HG03045 (cell line): ENCODE results near the gene ATG7.

Source experiments
- ATAC-seq: cut with Tn5 transposase; IDR thresholded peaks from one replicate; pipeline ENCODE4 v1.9.1; 2021; ENCODE audit warnings: mild to moderate bottlenecking, moderate library complexity; ENCODE audit not compliant: unreplicated experiment

Gene ATG7

GRCh38 chr3:11546657-11547302, 274.6 kb downstream of the ATG7 start:
- ATAC-seq: no peak

GRCh38 chr3:11547498-11547897, 275.3 kb downstream of the ATG7 start:
- ATAC-seq: no peak

DNA sequence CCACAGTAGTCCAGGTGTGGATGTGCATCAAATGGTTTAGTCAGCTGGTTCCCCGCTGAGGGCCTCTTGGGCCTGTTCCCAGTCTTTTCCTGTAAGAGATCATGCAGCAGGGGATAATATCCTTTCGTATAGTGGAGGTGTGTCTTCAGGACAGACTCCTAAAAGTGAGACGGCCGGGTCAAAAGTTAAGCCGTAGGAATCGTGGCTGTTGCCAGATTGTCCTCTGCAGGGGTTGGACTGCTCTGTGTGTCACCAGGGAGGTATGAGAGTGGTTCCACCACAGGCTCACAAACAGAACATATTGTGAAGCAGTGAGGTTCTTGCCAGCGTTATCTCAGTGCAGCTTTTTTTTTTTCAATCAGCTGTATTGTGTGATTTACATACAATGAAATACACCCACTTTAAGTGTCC, 276.5 kb downstream of the ATG7 start:
- no peak for ATAC-seq

DNA sequence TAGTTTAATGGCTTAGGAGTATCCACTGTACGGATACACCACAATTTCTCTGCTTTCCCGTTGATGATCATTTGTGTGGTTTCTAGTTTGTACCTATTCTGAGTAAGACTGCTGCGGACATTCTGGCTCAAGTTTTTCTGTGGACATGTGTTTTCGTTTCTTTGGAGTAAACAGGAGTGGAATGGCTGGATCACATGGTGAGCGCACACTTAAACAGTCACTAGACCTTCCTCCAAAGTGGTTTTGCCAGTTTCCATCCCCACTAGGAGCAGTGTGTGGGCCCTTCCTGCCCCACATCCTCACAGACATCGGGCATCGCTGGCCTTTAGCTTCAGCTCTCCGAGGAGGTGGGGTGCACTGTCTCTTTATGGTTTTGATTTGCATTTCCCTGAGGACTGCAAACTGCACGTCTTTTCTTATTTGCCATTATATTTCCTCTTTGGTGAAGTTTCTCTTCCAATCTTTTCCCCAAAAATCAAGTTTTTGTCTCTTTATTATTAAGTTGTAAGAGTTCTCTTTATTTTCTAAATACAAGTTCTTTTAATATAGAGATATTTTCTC, 277.5 kb downstream of the ATG7 start:
- ATAC-seq: no peak

DNA sequence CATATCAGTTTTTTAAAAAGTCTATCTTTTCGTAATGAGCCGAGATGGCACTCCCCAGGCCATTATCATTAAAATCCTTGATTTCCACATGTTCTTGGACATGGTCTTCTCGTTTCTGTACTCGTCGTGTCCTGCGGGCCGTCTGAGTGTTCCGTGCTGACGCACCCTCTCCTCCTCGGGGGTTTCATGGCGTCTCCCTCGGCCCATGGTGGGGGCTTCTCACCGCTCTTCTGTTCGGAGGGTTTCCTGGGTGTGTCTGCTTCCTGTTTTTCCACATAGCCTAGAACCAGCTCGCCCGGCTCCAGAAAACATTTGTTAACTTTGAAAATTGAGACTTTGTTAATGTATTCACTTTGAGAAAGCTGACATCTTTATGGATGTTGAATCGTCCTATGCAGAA, 278.8 kb downstream of the ATG7 start:
- no peak for ATAC-seq

- ATAC-seq: no peak
Measured at GRCh38 chr3:11552289-11553264, 280.4 kb downstream of the ATG7 start.

DNA sequence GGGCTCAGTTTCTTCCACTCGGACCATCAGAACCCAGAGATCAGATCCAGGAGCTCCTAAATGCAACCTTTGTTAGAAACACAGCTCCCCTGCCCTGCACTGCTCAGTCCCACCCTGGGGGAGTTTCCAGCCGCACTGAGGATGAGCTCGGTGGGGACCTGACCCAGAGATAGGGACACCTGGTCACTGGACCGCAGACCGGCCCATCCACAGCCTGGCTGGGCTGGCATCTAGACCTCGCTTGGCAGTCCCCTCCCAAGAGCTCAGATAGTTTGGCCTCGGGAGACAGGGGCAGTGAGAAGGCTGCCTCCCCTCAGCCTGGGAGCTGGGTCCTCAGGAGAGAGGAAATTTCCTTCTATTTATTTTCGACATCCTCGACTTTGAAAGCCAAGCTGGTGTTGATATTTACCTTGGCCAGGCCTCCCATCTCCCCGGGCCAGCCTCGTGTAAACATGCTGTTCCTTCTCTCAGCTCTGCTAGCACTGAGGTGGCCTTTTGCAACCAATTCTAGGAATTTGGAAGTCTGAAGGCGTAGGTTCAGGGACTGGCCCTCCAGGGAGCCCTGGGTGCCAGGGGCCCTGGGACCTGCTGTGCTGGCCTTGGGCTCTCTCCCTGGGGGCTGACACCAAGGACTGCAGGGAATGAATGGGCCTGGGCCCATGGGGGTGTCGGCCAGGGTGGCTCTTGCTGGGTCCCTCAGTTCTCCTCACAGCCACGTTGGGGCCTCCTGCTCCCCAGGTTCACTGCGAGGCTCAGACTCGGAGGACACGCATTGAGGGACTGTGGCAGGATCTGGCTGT, 281.4 kb downstream of the ATG7 start:
- no peak for ATAC-seq

- no peak for ATAC-seq
Measured at GRCh38 chr3:11554236-11554610, 282.0 kb downstream of the ATG7 start.

DNA sequence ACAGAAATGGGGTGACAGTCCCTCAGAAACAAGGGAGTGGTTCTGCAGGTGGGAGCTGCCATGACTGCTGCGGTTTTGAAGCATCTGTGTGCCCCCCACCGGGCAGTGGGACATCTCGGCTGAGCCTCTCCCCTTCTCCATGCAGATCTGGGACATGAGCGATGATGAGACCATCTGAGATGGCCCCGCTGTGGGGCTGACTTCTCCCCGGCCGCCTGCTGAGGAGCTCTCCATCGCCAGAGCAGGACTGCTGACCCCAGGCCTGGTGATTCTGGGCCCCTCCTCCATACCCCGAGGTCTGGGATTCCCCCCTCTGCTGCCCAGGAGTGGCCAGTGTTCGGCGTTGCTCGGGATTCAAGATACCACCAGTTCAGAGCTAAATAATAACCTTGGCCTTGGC, 282.5 kb downstream of the ATG7 start:
- ATAC-seq: no peak

- no peak for ATAC-seq
Measured at GRCh38 chr3:11555211-11555782, 283.1 kb downstream of the ATG7 start.

- ATAC-seq: no peak
Measured at GRCh38 chr3:11555881-11556633, 283.9 kb downstream of the ATG7 start.

DNA sequence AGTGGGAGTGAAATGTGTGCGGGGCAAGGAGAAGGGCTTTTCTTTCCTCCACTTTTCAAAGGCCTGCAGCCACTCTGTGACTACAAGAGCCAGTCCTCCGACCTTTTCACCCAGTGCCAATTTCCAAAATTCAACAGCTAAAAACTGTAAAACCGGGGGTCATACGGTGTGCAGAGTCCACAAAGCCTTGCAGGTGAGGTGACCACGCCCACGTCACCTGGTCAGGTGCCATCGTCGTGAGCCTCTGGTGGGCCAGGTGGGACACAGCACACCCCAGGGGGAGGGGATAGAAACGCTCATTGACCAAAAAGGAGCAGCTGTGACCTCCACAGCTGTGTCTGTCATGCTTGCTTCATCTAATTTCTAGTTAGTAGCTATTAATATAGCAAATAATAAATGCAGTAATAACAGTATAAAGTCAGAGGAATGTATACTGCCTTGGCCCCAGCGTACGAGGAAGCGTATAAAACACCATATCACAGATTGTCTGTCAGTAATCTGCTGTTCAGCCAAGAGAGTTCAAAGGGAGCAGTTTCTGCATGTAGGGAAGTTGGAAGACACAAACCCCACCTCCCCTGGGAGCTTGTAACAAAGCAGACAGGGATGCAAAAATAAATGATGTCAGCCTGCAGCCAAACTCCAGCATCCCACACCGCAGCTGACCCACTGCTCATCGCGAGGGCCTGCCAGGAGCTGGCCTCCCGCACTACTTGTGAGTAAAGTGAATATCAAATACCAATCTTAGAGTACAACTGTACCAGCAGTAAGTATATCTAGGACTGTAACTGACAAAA, 284.9 kb downstream of the ATG7 start:
- no peak for ATAC-seq

DNA sequence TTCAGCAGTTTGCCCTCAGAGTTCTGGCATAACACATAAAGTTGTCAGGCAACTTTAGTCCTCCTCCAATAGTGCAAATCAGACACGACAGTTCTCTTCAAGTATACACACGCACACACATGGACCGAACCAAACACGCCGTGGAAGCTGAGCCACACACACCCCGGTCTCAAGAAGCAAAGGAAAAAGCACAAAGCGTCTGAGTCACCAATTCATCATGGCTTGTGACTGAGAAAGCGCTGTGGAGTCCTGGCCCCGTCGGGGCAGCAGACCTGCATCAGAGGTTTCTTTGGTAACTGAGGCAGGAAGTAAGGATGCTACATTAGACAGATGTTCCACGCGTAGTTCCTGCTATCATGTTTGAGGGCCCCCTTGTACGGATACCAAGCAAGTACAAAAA, 285.8 kb downstream of the ATG7 start:
- ATAC-seq: no peak

DNA sequence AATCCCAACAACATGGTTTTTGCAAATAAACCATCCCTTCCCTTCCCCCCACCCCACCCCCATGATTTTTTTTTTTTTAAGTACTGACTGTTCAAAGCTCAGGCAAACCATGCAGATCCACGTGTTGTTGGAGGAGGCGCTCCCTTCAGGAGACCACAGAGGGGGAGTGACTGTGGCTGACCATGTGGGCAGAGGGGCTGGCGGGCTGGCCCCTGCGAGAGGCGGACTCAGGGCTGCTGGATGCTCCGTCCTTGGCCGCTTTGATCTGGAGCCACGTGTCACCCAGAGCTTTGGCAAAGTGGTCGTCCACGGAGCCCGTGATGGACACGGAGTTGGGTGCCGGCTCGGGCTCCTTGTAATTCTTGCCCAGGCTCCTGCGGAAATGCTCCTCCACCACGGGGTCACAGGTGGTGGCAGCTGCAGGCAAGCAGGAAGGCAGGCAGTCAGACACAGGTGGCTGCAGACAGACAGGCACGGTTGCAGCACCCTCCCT, 286.3 kb downstream of the ATG7 start:
- no peak for ATAC-seq

DNA sequence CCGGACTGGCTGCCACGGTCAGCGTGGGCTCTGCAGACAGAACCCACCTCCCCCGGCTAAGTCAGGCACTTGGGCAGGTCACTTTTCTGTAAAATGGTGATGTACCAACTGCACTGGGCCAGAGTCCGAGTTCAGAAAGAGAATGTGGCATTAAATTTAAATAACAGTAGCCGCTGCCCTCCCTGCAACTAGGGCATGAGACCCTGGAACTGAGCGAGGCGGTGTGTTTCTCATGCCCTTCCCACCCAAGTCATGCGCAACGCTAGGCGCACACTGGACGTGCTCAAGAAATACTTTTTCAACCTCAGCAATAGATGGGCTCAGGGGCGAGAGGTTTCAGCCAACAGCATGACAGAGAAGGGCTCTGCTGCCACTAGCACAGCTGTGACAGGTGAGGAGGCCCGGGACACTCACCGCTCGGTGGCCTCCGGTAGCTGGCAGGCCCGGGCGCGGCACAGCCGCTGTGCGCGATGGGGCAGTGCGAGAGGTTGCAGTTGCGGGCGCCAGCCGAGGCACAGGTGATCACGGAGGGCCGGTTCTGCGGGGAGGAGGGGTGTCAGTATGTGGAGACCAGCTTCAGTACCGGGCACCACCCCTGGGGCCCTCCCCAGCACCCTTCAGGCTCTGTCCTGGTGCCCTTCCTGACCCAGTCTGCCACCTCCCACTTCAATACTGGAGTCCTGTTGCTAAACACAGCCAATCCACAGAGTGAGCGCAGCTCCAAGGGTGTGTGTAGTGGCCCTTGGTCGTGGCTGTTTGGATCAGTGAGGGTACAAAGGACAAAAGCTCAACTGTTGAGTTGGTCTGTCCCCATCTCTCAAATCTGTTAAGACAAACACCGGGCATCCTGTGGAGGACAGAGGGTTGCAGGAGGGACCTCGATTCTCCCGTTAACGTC, 287.0 kb downstream of the ATG7 start:
- no peak for ATAC-seq

GRCh38 chr3:11559816-11560633, 287.8 kb downstream of the ATG7 start:
- ATAC-seq: no peak

- ATAC-seq: no peak
Measured at GRCh38 chr3:11560746-11561145, 288.5 kb downstream of the ATG7 start.
